NCI-H1417 treated with DMSO at 0.1 percent for 48 hours (cell line): ENCODE data around the gene ZDHHC18.
"Not testable (repeated sequence)": the region's sequence is repeated elsewhere in the genome, so short reads cannot be mapped to it uniquely, and the experiment has no call there.

Experiments
- DNase-seq: peaks from one replicate; lab custom pipeline; 2025; lab: John Stamatoyannopoulos, UW

Gene ZDHHC18

GRCh38 chr1:26833432-26834405, 7.2 kb downstream of the ZDHHC18 start:
- no peak for DNase-seq

- DNase-seq: not testable (repeated sequence)
These were observed 11.2 kb downstream of the ZDHHC18 start for GRCh38 chr1:26837665-26838064.

- DNase-seq: no peak
These were observed 12.2 kb downstream of the ZDHHC18 start for GRCh38 chr1:26838474-26839338.

GRCh38 chr1:26839339-26839722, 12.8 kb downstream of the ZDHHC18 start:
- no peak for DNase-seq

- no peak for DNase-seq
These were observed 13.3 kb downstream of the ZDHHC18 start for GRCh38 chr1:26839779-26840178.

- DNase-seq: no peak
These were observed 18.1 kb downstream of the ZDHHC18 start for GRCh38 chr1:26844424-26845196.

GRCh38 chr1:26847826-26848225, 21.3 kb downstream of the ZDHHC18 start:
- not testable (repeated sequence) for DNase-seq

GRCh38 chr1:26848499-26848898, 22.0 kb downstream of the ZDHHC18 start:
- no peak for DNase-seq

- DNase-seq: no peak
These were observed 22.7 kb downstream of the ZDHHC18 start for GRCh38 chr1:26848941-26849774.

- no peak for DNase-seq
These were observed 24.7 kb downstream of the ZDHHC18 start for GRCh38 chr1:26851106-26851684.

- no peak for DNase-seq
These were observed 26.2 kb downstream of the ZDHHC18 start for GRCh38 chr1:26852701-26853100.

- DNase-seq: no peak
These were observed 26.7 kb downstream of the ZDHHC18 start for GRCh38 chr1:26853156-26853555.

GRCh38 chr1:26853600-26853999, 27.1 kb downstream of the ZDHHC18 start:
- DNase-seq: no peak

- DNase-seq: no peak
These were observed 28.4 kb downstream of the ZDHHC18 start for GRCh38 chr1:26854906-26855305.

GRCh38 chr1:26855636-26856035, 29.1 kb downstream of the ZDHHC18 start:
- no peak for DNase-seq

- no peak for DNase-seq
These were observed 29.7 kb downstream of the ZDHHC18 start for GRCh38 chr1:26856181-26856580.

- no peak for DNase-seq
These were observed 30.3 kb downstream of the ZDHHC18 start for GRCh38 chr1:26856604-26857469.

- no peak for DNase-seq
These were observed 31.1 kb downstream of the ZDHHC18 start for GRCh38 chr1:26857473-26858060.

GRCh38 chr1:26858160-26858559, 31.7 kb downstream of the ZDHHC18 start:
- DNase-seq: no peak
